Activated B cell treated with CpG ODN at 0.5 μM for 24 hours (primary cell): ENCODE measurements around the gene HSD17B10. TPM values are rescaled to one million over a fixed set of nuclear protein-coding genes. Genes with fewer than 3 reads are reported as not detected.

ENCODE experiments used
- ATAC-seq: fragments of 200-7000 bp; cut with Tn5 transposase; one replicate; pipeline ENCODE4 v1.10.0; 2021; ENCODE audit warnings: low read depth, mild to moderate bottlenecking, moderate library complexity
- CTCF ChIA-PET: fragments of 350-600 bp; sonication (Branson Sonifier 250); formaldehyde crosslinking; loops from one replicate; lab custom pipeline; 2021; ENCODE audit warnings: antibody characterized with exemption; lab: Charles Lee
- POLR2A ChIA-PET: fragments of 350-600 bp; sonication (Branson Sonifier 250); formaldehyde crosslinking; loops from one replicate; lab custom pipeline; 2021; ENCODE audit warnings: antibody characterized with exemption; lab: Charles Lee
- DNase-seq: peaks from one replicate; pipeline ENCODE4 v3.0.0; 2022
- H3K27ac Mint-ChIP-seq: one replicate; pipeline ENCODE4 v1.8.0; 2020; ENCODE audit warnings: mixed read lengths
- H3K27me3 Mint-ChIP-seq: one replicate; pipeline ENCODE4 v1.8.0; 2021; ENCODE audit warnings: mixed read lengths
- H3K36me3 Mint-ChIP-seq: one replicate; pipeline ENCODE4 v1.8.0; 2021; ENCODE audit warnings: low read depth, mixed read lengths
- H3K4me1 Mint-ChIP-seq: one replicate; pipeline ENCODE4 v1.8.0; 2021; ENCODE audit warnings: mixed read lengths
- H3K4me3 Mint-ChIP-seq: one replicate; pipeline ENCODE4 v1.8.0; 2020; ENCODE audit warnings: mild to moderate bottlenecking, mixed read lengths
- H3K9me3 Mint-ChIP-seq: one replicate; pipeline ENCODE4 v1.8.0; 2020; ENCODE audit warnings: mixed read lengths
- CTCF ChIP-seq: fragments of 200-600 bp; IDR thresholded peaks from one replicate; pipeline ENCODE4 v1.8.0; 2022; ENCODE audit warnings: antibody characterized with exemption, mild to moderate bottlenecking
- intact Hi-C: fragments of 100-400 bp; cut with micrococcal nuclease; formaldehyde crosslinking; loops from one replicate; pipeline ENCODE4 v1.15.1; 2024
- total RNA-seq: library from RNA; stranded (reverse); gene quantifications from 2 replicates; pipeline ENCODE4 v1.2.3, GENCODE V29; 2022

HSD17B10 gene
- total RNA-seq, 1 donor from 2014 or later, result 108 TPM

GRCh38 chrX:53438174-53438831 is 4.1 kb upstream of the HSD17B10 start:
- H3K4me1 Mint-ChIP-seq, result peaks cover 19% of the 10 kb centered on the region
- POLR2A ChIA-PET, result no interaction called here
- H3K4me3 Mint-ChIP-seq, result no peak overlapping the region
- DNase-seq (no peak), ATAC-seq (no peak)
- CTCF ChIA-PET, result interaction anchor here (1.0 kb wide), 1 partner anchor 121 kb away, joined by 3 read pairs; no protein-coding TSS in a partner anchor
- H3K9me3 Mint-ChIP-seq, result no peaks in the 10 kb centered on the region
- intact Hi-C loops, result no loop called here
- H3K27me3 Mint-ChIP-seq, result peaks cover 9% of the 10 kb centered on the region
- no peak for TF ChIP-seq CTCF
- H3K36me3 Mint-ChIP-seq, result peaks cover 5% of the 10 kb centered on the region
- H3K27ac Mint-ChIP-seq, result no peak overlapping the region

- no peak overlapping the region for H3K27ac Mint-ChIP-seq
- DNase-seq, result no peak
- POLR2A ChIA-PET, result interaction anchor here (0.9 kb wide), 1 partner anchor 15 kb away, joined by 3 read pairs; the partner anchor contains the start of genes RIBC1 and SMC1A
- no peak for ATAC-seq
- intact Hi-C loops, result no loop called here
- H3K4me3 Mint-ChIP-seq, result no peak overlapping the region
- CTCF ChIA-PET, result interaction anchor here (1.0 to 3.0 kb wide), 4 partner anchors 9 to 124 kb away, joined by 3 to 12 read pairs (median 4); no protein-coding TSS in a partner anchor
- no peak for TF ChIP-seq CTCF
- peaks cover 7% of the 10 kb centered on the region for H3K36me3 Mint-ChIP-seq
- no peaks in the 10 kb centered on the region for H3K9me3 Mint-ChIP-seq
- peaks cover 19% of the 10 kb centered on the region for H3K4me1 Mint-ChIP-seq
- H3K27me3 Mint-ChIP-seq, result peaks cover 9% of the 10 kb centered on the region
Measured at GRCh38 chrX:53437206-53437605, 3.0 kb upstream of the HSD17B10 start.

DNA sequence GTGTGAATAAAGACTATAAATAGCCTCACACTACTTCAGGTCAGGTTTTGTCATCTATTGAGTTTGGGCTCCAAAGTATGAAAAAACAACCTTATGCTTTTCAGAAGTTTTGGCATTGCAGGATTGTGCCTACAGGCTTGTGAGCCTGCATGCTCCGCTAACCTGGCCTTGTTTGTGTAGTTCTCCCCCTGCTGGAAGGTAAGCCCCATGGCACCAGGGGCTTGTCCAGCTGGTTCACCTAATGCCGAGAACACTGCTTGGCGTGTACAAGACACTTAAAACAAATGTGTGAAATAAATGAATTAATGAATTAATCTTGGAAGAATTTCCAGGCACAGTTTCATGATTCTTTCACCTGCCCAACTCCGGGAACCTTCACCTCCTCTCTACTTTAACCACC is 1.8 kb upstream of the HSD17B10 start:
- Mint-ChIP-seq H3K9me3 (no peaks in the 10 kb centered on the region), H3K4me1 (peaks cover 15% of the 10 kb centered on the region), H3K27me3 (peaks cover 9% of the 10 kb centered on the region), H3K36me3 (peaks cover 17% of the 10 kb centered on the region), H3K4me3 (no peak overlapping the region), H3K27ac (no peak overlapping the region)
- DNase-seq, result no peak
- POLR2A ChIA-PET, result interaction anchor here (1.3 to 1.4 kb wide), 2 partner anchors 13 to 123 kb away, joined by 3 to 10 read pairs; partner anchors contain the start of genes RIBC1 and SMC1A
- CTCF ChIA-PET, result interaction anchor here (1.4 to 3.0 kb wide), 3 partner anchors 117 to 123 kb away, joined by 4 to 12 read pairs (median 4); no protein-coding TSS in a partner anchor
- ATAC-seq, result peak; percentile 67
- TF ChIP-seq CTCF, result peak; percentile 35
- intact Hi-C loops, result loop anchor here (1.0 kb wide), 3 partner anchors 119 to 152 kb away; no protein-coding TSS in a partner anchor

DNA sequence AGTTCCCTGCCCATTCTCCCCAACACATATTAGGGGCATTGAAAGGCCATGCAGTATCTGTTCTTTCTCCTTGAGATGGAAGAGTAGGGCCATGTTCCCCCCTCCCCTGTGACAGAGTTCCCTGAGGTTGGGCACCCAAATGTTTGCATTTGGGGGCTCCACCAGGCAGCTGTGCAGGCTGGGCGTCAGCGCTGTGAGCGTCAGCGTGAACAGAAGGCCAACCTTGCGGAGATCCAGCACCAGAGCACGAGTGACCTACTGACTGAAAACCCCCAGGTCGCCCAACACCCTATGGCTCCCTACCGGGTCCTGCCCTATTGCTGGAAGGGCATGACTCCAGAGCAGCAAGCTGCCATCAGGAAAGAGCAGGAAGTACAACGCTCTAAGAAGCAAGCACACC is 3.9 kb downstream of the HSD17B10 start:
- Mint-ChIP-seq H3K27me3 (no peaks in the 10 kb centered on the region), H3K4me1 (peaks cover 9% of the 10 kb centered on the region), H3K36me3 (peaks cover 48% of the 10 kb centered on the region), H3K4me3 (no peak overlapping the region), H3K9me3 (no peaks in the 10 kb centered on the region), H3K27ac (no peak overlapping the region)
- ChIA-PET POLR2A (no interaction called here), CTCF (no interaction called here)
- intact Hi-C loops, result loop anchor here (5.0 kb wide), 1 partner anchor 927 kb away; the partner anchor contains the start of gene WNK3
- no peak for TF ChIP-seq CTCF
- ATAC-seq, result no peak
- no peak for DNase-seq

DNA sequence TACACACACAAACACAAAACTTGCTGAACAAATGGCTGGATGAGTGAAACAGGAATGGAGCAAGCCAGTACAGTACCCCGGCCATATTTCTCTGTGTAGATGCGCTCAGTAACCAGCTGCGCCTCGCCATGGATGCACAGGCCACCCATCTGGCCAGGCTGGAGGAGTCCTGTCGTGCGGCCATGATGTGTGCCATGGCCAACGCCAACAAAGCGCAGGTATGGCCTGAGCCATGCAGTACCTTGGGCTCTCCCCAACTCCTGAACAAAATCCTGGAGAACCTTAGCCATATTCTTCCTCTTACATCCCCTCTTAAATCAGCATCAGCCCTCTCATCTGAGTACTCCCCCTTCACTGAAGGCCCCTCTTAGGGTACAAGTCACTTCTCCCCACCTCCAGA is 4.4 kb downstream of the HSD17B10 start:
- DNase-seq, result no peak
- intact Hi-C loops, result loop anchor here (5.0 kb wide), 1 partner anchor 928 kb away; the partner anchor contains the start of gene WNK3
- Mint-ChIP-seq H3K27me3 (no peaks in the 10 kb centered on the region), H3K9me3 (no peaks in the 10 kb centered on the region), H3K36me3 (peaks cover 48% of the 10 kb centered on the region), H3K4me1 (peaks cover 7% of the 10 kb centered on the region), H3K4me3 (no peak overlapping the region), H3K27ac (no peak overlapping the region)
- CTCF ChIA-PET, result no interaction called here
- POLR2A ChIA-PET, result no interaction called here
- no peak for ATAC-seq
- TF ChIP-seq CTCF, result no peak
